Measurements from ENCODE around the gene MRPL36.

DNA sequence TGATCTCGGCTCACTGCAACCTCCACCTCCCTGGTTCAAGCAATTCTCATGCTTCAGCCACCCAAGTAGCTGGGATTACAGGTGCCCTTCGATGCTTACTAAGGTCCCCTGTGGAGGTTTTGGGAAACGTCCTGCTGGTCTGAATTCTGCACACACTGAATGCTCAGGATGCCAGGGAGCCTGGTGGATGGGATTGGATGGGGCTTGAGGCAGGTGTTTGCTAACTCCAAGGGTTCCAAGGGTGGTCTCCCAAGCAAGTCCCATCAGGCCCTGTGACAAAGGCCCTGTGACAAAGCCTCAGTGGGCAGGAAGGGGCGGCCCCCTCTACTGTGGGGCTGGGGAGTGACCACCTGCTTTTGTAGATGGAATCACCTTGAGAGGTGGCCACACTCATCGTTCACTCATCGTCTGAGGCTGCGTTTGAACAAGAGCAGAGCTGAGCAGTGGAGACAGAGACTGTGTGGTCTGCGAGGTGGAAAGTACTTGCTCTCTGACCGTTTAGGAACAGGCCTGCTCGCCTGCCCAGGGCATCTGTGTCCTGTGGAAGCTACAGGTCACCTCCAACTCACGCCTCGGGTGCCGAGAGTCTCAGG, 40.2 kb downstream of the MRPL36 start:
- TF ChIP-seq, protein P1, sequence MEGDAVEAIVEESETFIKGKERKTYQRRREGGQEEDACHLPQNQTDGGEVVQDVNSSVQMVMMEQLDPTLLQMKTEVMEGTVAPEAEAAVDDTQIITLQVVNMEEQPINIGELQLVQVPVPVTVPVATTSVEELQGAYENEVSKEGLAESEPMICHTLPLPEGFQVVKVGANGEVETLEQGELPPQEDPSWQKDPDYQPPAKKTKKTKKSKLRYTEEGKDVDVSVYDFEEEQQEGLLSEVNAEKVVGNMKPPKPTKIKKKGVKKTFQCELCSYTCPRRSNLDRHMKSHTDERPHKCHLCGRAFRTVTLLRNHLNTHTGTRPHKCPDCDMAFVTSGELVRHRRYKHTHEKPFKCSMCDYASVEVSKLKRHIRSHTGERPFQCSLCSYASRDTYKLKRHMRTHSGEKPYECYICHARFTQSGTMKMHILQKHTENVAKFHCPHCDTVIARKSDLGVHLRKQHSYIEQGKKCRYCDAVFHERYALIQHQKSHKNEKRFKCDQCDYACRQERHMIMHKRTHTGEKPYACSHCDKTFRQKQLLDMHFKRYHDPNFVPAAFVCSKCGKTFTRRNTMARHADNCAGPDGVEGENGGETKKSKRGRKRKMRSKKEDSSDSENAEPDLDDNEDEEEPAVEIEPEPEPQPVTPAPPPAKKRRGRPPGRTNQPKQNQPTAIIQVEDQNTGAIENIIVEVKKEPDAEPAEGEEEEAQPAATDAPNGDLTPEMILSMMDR (conservative IDR thresholded peaks at IDR 0.05; ENCODE audit: low read depth, low read length), result no peak
- no peak for TF ChIP-seq EZH2 (IDR thresholded peaks at IDR 0.05; ENCODE audit: borderline replicate concordance, low read depth, low read length, poor library complexity, severe bottlenecking)

Data from A673 (cell line).